Ishikawa (cell line): ENCODE measurements around the gene SLC26A4.

ENCODE experiments used
- CEBPB ChIP-seq: IDR thresholded peaks from 2 replicates; pipeline ENCODE4 v1.6.1; 2012
- CREB1 ChIP-seq: IDR thresholded peaks from 2 replicates; pipeline ENCODE4 v1.6.1; 2012; ENCODE audit warnings: low read depth
- EGR1 ChIP-seq: IDR thresholded peaks from 2 replicates; pipeline ENCODE4 v1.6.1; 2012
- EP300 ChIP-seq: IDR thresholded peaks from 2 replicates; pipeline ENCODE4 v1.6.1; 2012; ENCODE audit warnings: borderline replicate concordance
- FOXM1 ChIP-seq: IDR thresholded peaks from 2 replicates; pipeline ENCODE4 v1.6.1; 2012; ENCODE audit warnings: low read depth, borderline replicate concordance
- NFIC ChIP-seq: IDR thresholded peaks from 2 replicates; pipeline ENCODE4 v1.6.1; 2012
- RAD21 ChIP-seq: IDR thresholded peaks from 2 replicates; pipeline ENCODE4 v1.6.1; 2012; ENCODE audit warnings: low read depth
- TAF1 ChIP-seq: IDR thresholded peaks from 2 replicates; pipeline ENCODE4 v1.6.1; 2012; ENCODE audit warnings: low read depth, mild to moderate bottlenecking
- TCF12 ChIP-seq: IDR thresholded peaks from 2 replicates; pipeline ENCODE4 v1.6.1; 2012; ENCODE audit warnings: low read depth
- TEAD4 ChIP-seq: IDR thresholded peaks from 2 replicates; pipeline ENCODE4 v1.6.1; 2012
- YY1 ChIP-seq: IDR thresholded peaks from 2 replicates; pipeline ENCODE4 v1.6.1; 2012; ENCODE audit warnings: low read depth
- ZBTB7A ChIP-seq: IDR thresholded peaks from 2 replicates; pipeline ENCODE4 v1.6.1; 2012; ENCODE audit warnings: low read depth
- TF ChIP-seq, protein P1 (sequence below): IDR thresholded peaks from 2 replicates; pipeline ENCODE4 v1.6.1; 2012
- TF ChIP-seq, protein P2 (sequence below): IDR thresholded peaks from 2 replicates; pipeline ENCODE4 v1.6.1; 2012
- TF ChIP-seq, protein P3 (sequence below): IDR thresholded peaks from 2 replicates; pipeline ENCODE4 v1.6.1; 2012; ENCODE audit warnings: low read depth, mild to moderate bottlenecking

Gene SLC26A4

DNA sequence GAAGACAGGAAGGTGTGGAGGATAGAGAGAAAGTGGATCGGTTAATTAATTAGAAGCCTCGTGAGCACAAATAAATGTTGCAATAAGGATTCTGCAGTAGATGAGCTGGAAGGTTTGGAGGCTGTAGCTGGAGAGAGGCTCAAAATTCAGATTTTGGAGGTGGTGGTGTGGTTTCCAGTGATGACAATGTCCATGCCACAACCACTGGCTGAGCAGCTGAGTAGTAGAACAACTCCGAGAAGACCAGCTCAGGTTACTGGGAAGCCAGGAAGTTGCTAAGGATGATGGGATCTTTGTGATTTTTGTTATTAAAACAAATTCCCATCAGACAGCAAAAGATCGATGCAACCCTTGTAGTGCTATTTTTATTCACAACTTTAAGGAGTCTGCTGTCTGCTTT, 7.7 kb downstream of the SLC26A4 start:
- TF ChIP-seq CEBPB (no peak), FOXM1 (no peak), RAD21 (no peak), TEAD4 (no peak), CREB1 (no peak), ZBTB7A (no peak), TAF1 (no peak), TCF12 (no peak), NFIC (no peak), EGR1 (no peak), EP300 (no peak), YY1 (no peak)
- TF ChIP-seq, protein P1, sequence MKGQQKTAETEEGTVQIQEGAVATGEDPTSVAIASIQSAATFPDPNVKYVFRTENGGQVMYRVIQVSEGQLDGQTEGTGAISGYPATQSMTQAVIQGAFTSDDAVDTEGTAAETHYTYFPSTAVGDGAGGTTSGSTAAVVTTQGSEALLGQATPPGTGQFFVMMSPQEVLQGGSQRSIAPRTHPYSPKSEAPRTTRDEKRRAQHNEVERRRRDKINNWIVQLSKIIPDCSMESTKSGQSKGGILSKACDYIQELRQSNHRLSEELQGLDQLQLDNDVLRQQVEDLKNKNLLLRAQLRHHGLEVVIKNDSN = no peak
- TF ChIP-seq, protein P2, sequence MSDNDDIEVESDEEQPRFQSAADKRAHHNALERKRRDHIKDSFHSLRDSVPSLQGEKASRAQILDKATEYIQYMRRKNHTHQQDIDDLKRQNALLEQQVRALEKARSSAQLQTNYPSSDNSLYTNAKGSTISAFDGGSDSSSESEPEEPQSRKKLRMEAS = no peak
- TF ChIP-seq, protein P3, sequence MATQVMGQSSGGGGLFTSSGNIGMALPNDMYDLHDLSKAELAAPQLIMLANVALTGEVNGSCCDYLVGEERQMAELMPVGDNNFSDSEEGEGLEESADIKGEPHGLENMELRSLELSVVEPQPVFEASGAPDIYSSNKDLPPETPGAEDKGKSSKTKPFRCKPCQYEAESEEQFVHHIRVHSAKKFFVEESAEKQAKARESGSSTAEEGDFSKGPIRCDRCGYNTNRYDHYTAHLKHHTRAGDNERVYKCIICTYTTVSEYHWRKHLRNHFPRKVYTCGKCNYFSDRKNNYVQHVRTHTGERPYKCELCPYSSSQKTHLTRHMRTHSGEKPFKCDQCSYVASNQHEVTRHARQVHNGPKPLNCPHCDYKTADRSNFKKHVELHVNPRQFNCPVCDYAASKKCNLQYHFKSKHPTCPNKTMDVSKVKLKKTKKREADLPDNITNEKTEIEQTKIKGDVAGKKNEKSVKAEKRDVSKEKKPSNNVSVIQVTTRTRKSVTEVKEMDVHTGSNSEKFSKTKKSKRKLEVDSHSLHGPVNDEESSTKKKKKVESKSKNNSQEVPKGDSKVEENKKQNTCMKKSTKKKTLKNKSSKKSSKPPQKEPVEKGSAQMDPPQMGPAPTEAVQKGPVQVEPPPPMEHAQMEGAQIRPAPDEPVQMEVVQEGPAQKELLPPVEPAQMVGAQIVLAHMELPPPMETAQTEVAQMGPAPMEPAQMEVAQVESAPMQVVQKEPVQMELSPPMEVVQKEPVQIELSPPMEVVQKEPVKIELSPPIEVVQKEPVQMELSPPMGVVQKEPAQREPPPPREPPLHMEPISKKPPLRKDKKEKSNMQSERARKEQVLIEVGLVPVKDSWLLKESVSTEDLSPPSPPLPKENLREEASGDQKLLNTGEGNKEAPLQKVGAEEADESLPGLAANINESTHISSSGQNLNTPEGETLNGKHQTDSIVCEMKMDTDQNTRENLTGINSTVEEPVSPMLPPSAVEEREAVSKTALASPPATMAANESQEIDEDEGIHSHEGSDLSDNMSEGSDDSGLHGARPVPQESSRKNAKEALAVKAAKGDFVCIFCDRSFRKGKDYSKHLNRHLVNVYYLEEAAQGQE = no peak

DNA sequence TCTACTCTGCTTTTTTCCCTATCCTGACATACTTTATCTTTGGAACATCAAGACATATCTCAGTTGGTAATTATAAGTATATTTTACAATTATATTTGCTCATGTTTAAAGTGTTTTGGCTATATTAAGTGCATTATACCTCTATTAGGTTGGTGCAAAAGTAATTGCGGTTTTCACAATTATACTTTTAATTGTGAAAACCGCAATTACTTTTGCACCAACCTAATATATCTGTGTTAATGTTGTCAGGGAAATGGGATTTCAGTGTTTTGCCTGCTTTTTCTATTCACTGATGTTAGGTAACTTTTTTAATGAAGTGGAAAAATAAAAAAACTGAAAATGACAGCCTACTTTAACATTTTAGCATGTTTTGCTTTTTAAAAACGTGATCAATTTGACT, 11.6 kb downstream of the SLC26A4 start:
- TF ChIP-seq EP300 (no peak), RAD21 (no peak), CREB1 (no peak), FOXM1 (no peak), NFIC (no peak), YY1 (no peak), EGR1 (no peak), CEBPB (no peak), TCF12 (no peak), TEAD4 (no peak), ZBTB7A (no peak), TAF1 (no peak)
- TF ChIP-seq, protein P3 = no peak
- TF ChIP-seq, protein P1 = no peak
- TF ChIP-seq, protein P2 = no peak

DNA sequence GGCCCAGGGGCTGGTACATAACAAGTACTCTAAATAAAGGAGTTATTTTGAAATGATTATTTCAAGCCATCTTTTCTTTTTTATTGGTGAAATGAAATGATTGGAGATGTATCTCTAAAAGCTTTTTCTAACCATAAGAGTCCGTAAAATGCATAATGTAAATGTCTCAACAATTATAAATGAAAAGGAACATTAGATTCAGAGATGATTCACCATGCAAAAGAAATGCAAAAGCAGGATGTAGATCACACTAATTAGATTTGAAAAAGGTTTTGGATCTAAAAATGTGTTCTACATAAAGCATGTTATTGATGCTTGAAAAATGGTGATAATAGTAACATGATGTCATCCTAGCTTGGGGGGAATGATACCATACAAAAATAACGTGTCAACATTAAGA, 15.6 kb downstream of the SLC26A4 start:
- TF ChIP-seq TCF12 (no peak), TAF1 (no peak), YY1 (no peak), CREB1 (no peak), RAD21 (no peak), CEBPB (no peak), NFIC (no peak), EP300 (no peak), FOXM1 (no peak), TEAD4 (no peak), EGR1 (no peak), ZBTB7A (no peak)
- TF ChIP-seq, protein P2 = no peak
- TF ChIP-seq, protein P1 = no peak
- TF ChIP-seq, protein P3 = no peak

DNA sequence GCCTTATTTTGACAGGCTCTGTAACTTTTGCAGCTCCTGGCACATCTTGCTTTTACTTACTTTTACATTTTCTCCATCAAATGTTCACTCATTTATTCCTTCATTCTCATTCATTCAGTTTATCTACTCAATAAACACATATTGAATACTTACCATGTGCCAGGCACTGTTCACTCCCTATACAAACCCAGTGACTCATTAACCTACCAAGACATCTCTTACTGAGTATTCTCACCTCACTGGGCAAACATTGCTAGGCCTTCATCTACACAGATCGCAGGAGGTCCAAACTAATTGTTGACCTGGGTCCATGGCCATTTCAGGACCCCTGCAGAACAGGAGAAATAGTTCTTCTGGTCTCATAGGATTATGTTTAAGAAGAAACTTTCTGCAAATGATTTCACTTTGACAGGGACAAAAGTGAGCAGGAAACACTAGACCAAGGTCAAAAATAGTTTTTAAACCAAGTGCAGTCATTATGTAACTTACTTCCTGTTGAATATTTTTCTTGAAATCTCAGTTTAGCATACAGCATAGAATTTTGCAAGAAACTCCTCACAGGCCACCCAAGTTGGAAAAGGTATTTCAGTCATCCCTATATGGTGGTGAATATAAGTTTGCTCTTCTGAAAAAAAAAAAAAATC, 17.6 kb downstream of the SLC26A4 start:
- no peak for TF ChIP-seq TAF1
- TF ChIP-seq, protein P3 = no peak
- TF ChIP-seq, protein P1 = no peak
- no peak for TF ChIP-seq YY1
- no peak for TF ChIP-seq ZBTB7A
